Neural progenitor cell (in vitro differentiated cells): Measurements from ENCODE around the gene POLDIP2.
"Not testable (repeated sequence)": the region's sequence is repeated elsewhere in the genome, so short reads cannot be mapped to it uniquely, and the experiment has no call there.

ENCODE experiments used
- EZH2 ChIP-seq: fragments of 200-600 bp; sonication (generic); IDR thresholded peaks from 2 replicates; pipeline ENCODE4 v1.6.1; 2017; ENCODE audit warnings: antibody characterized with exemption, mild to moderate bottlenecking, moderate library complexity
- EZH2phosphoT487 ChIP-seq: fragments of 200-600 bp; sonication (generic); IDR thresholded peaks from 2 replicates; pipeline ENCODE4 v1.6.1; 2017; ENCODE audit warnings: antibody characterized with exemption
- TF ChIP-seq, protein P1 (sequence below): fragments of 200-600 bp; sonication (generic); IDR thresholded peaks from 2 replicates; pipeline ENCODE4 v1.5.1; 2017; ENCODE audit warnings: antibody characterized with exemption, mild to moderate bottlenecking

GRCh38 chr17:28338769-28339212, 18.5 kb downstream of the POLDIP2 start:
- TF ChIP-seq, protein P1, sequence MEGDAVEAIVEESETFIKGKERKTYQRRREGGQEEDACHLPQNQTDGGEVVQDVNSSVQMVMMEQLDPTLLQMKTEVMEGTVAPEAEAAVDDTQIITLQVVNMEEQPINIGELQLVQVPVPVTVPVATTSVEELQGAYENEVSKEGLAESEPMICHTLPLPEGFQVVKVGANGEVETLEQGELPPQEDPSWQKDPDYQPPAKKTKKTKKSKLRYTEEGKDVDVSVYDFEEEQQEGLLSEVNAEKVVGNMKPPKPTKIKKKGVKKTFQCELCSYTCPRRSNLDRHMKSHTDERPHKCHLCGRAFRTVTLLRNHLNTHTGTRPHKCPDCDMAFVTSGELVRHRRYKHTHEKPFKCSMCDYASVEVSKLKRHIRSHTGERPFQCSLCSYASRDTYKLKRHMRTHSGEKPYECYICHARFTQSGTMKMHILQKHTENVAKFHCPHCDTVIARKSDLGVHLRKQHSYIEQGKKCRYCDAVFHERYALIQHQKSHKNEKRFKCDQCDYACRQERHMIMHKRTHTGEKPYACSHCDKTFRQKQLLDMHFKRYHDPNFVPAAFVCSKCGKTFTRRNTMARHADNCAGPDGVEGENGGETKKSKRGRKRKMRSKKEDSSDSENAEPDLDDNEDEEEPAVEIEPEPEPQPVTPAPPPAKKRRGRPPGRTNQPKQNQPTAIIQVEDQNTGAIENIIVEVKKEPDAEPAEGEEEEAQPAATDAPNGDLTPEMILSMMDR: not testable (repeated sequence)
- TF ChIP-seq EZH2, EZH2phosphoT487: not testable (repeated sequence)
